Transverse colon (tissue), 3 donors: ENCODE data around the gene COL8A1.

Experiments used
- POLR2A ChIP-seq: fragments of 450-650 bp; IDR thresholded peaks from one replicate; pipeline ENCODE4 v1.6.1; 2016; ENCODE audit warnings: antibody characterized with exemption, mild to moderate bottlenecking, moderate library complexity
- TF ChIP-seq, protein P1 (sequence below), 5 experiments: fragments of 200-600 bp in 3 of 5; fragments of 450-650 bp in 2 of 5; sonication (generic) in 3 of 5; IDR thresholded peaks; 1 replicate in 2 of 5; 2 replicates in 3 of 5; pipeline ENCODE4 v1.5.1; 2016 to 2017; ENCODE audit warnings: antibody characterized with exemption in 5 of 5, inconsistent platforms in 3 of 5, mild to moderate bottlenecking in 2 of 5, moderate library complexity in 1 of 5

DNA sequence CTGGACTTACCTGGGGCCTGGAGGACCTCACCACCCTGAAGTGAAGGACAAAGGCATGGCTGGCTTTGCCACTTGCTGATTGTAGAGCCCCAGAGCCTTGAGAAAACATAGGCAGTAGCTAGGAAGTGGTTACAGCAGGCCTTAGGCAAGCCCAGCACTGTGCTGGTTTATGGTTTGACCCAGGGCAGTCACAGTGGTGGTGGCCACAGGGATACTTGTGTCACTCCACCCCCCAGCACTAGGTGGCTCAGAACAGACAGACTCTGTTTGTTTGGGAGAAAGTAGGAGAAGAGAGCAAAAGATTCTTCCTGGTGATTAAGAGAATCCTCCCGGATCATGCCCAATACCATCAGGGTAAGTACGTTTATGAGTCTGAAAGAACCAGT lies 13.2 kb upstream of the COL8A1 start:
- TF ChIP-seq, protein P1, sequence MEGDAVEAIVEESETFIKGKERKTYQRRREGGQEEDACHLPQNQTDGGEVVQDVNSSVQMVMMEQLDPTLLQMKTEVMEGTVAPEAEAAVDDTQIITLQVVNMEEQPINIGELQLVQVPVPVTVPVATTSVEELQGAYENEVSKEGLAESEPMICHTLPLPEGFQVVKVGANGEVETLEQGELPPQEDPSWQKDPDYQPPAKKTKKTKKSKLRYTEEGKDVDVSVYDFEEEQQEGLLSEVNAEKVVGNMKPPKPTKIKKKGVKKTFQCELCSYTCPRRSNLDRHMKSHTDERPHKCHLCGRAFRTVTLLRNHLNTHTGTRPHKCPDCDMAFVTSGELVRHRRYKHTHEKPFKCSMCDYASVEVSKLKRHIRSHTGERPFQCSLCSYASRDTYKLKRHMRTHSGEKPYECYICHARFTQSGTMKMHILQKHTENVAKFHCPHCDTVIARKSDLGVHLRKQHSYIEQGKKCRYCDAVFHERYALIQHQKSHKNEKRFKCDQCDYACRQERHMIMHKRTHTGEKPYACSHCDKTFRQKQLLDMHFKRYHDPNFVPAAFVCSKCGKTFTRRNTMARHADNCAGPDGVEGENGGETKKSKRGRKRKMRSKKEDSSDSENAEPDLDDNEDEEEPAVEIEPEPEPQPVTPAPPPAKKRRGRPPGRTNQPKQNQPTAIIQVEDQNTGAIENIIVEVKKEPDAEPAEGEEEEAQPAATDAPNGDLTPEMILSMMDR (IDR thresholded peaks at IDR 0.05): no peak
- TF ChIP-seq POLR2A: no peak
